Measurements from ENCODE around the gene METTL3.

METTL3 gene

GRCh38 chr14:21526672-21527317 is 15.7 kb upstream of the METTL3 start:
- DNase-seq, result no peak

- DNase-seq, result peak; percentile 71
Observed at GRCh38 chr14:21525962-21526671, 15.0 kb upstream of the METTL3 start, which contains the start of gene SALL2. Gene SALL2, minus strand, starts transcription at chr14:21526346. Its CDS starts 219 bp downstream, at chr14:21526127.

GRCh38 chr14:21525571-21525961 is 14.4 kb upstream of the METTL3 start:
- peak; percentile 12 for DNase-seq

GRCh38 chr14:21524575-21525490 is 13.7 kb upstream of the METTL3 start:
- DNase-seq, result no peak

- no peak for DNase-seq
Observed at GRCh38 chr14:21523203-21523602, 12.1 kb upstream of the METTL3 start.

GRCh38 chr14:21521501-21521900 is 10.4 kb upstream of the METTL3 start:
- DNase-seq, result peak; percentile 63

- no peak for DNase-seq
Observed at GRCh38 chr14:21520767-21521166, 9.6 kb upstream of the METTL3 start.

GRCh38 chr14:21518725-21519124 is 7.6 kb upstream of the METTL3 start:
- no peak for DNase-seq

GRCh38 chr14:21514341-21514740 is 3.2 kb upstream of the METTL3 start:
- no peak for DNase-seq

GRCh38 chr14:21509432-21510143 is 1.6 kb downstream of the METTL3 start:
- DNase-seq, result no peak

GRCh38 chr14:21506557-21506956 is 4.6 kb downstream of the METTL3 start:
- no peak for DNase-seq

- DNase-seq, result no peak
Observed at GRCh38 chr14:21505012-21505553, 6.1 kb downstream of the METTL3 start.

- DNase-seq, result no peak
Observed at GRCh38 chr14:21503376-21503775, 7.8 kb downstream of the METTL3 start.

GRCh38 chr14:21501568-21501967 is 9.6 kb downstream of the METTL3 start:
- no peak for DNase-seq

GRCh38 chr14:21498540-21499526 is 12.3 kb downstream of the METTL3 start:
- peak; percentile 53 for DNase-seq

GRCh38 chr14:21496453-21496852 is 14.7 kb downstream of the METTL3 start:
- no peak for DNase-seq

- peak; percentile 45 for DNase-seq
Observed at GRCh38 chr14:21494902-21495762, 16.0 kb downstream of the METTL3 start.

GRCh38 chr14:21486640-21487087 is 24.5 kb downstream of the METTL3 start:
- DNase-seq, result peak; percentile 87

- peak; percentile 99 for DNase-seq
Observed at GRCh38 chr14:21476925-21477681, 34.0 kb downstream of the METTL3 start, which contains the start of the genes RAB2B and TOX4. Gene RAB2B, minus strand, starts transcription at chr14:21476959. Its CDS starts 87 bp downstream, at chr14:21476872. Gene TOX4, plus strand, starts transcription at chr14:21477195. Its CDS starts 84 bp downstream, at chr14:21477279.

Measured in fibroblast of skin of scalp (primary cell).